GM19099 (cell line): ENCODE results near the gene POLDIP2.

Experiments
- POLR2A ChIP-seq: IDR thresholded peaks from 3 replicates; pipeline ENCODE4 v1.6.1; 2011; ENCODE audit warnings: low read depth; ENCODE audit not compliant: insufficient read length; ENCODE audit errors: extremely low read depth

Gene POLDIP2

GRCh38 chr17:28394337-28395116, 37.2 kb upstream of the POLDIP2 start:
- no peak for TF ChIP-seq POLR2A

- TF ChIP-seq POLR2A, result no peak
Observed at GRCh38 chr17:28392491-28392890, 35.2 kb upstream of the POLDIP2 start.

GRCh38 chr17:28391401-28391800, 34.1 kb upstream of the POLDIP2 start:
- no peak for TF ChIP-seq POLR2A

GRCh38 chr17:28390984-28391383, 33.7 kb upstream of the POLDIP2 start:
- no peak for TF ChIP-seq POLR2A

- no peak for TF ChIP-seq POLR2A
Observed at GRCh38 chr17:28390563-28390962, 33.2 kb upstream of the POLDIP2 start.

- TF ChIP-seq POLR2A, result no peak
Observed at GRCh38 chr17:28390141-28390540, 32.8 kb upstream of the POLDIP2 start.

GRCh38 chr17:28388106-28388505, 30.8 kb upstream of the POLDIP2 start:
- TF ChIP-seq POLR2A, result no peak

GRCh38 chr17:28386391-28386790, 29.1 kb upstream of the POLDIP2 start:
- TF ChIP-seq POLR2A, result no peak

- no peak for TF ChIP-seq POLR2A
Observed at GRCh38 chr17:28385406-28385805, 28.1 kb upstream of the POLDIP2 start.

GRCh38 chr17:28385037-28385400, 27.7 kb upstream of the POLDIP2 start:
- no peak for TF ChIP-seq POLR2A

- TF ChIP-seq POLR2A, result peak; percentile 65
Observed at GRCh38 chr17:28384281-28385036, 27.1 kb upstream of the POLDIP2 start.

GRCh38 chr17:28381141-28381825, 24.0 kb upstream of the POLDIP2 start:
- no peak for TF ChIP-seq POLR2A

- no peak for TF ChIP-seq POLR2A
Observed at GRCh38 chr17:28379814-28380801, 22.8 kb upstream of the POLDIP2 start.

- TF ChIP-seq POLR2A, result no peak
Observed at GRCh38 chr17:28372945-28373274, 15.6 kb upstream of the POLDIP2 start.
